NCI-H128 (cell line): Measurements from ENCODE around the gene MFSD12.

ENCODE experiments used
- DNase-seq: peaks from one replicate; lab custom pipeline; 2025; ENCODE audit not compliant: unreplicated experiment; lab: John Stamatoyannopoulos, UW

Gene MFSD12

GRCh38 chr19:3557461-3558248 is at the start of gene MFSD12:
Gene MFSD12 (minus strand): TSS chr19:3557586. CDS start chr19:3557403, 183 bp downstream.
- DNase-seq = peak; percentile 84

GRCh38 chr19:3606690-3607289 is 49.4 kb upstream of the MFSD12 start, which contains the start of gene TBXA2R:
Gene TBXA2R (minus strand): TSS chr19:3606875. CDS start chr19:3600634, 6,241 bp downstream.
- no peak for DNase-seq

- no peak for DNase-seq
These were observed 48.8 kb upstream of the MFSD12 start for GRCh38 chr19:3606174-3606689.

GRCh38 chr19:3605770-3606169 is 48.4 kb upstream of the MFSD12 start:
- DNase-seq = no peak

- no peak for DNase-seq
These were observed 48.0 kb upstream of the MFSD12 start for GRCh38 chr19:3605361-3605760.

GRCh38 chr19:3604987-3605343 is 47.6 kb upstream of the MFSD12 start:
- no peak for DNase-seq

- DNase-seq = no peak
These were observed 47.0 kb upstream of the MFSD12 start for GRCh38 chr19:3604227-3604986.

- no peak for DNase-seq
These were observed 45.9 kb upstream of the MFSD12 start for GRCh38 chr19:3603121-3603811.

GRCh38 chr19:3601021-3601420 is 43.6 kb upstream of the MFSD12 start:
- no peak for DNase-seq

- no peak for DNase-seq
These were observed 42.4 kb upstream of the MFSD12 start for GRCh38 chr19:3599776-3600187.

GRCh38 chr19:3595521-3596061 is 38.2 kb upstream of the MFSD12 start:
- no peak for DNase-seq

GRCh38 chr19:3593156-3593555 is 35.8 kb upstream of the MFSD12 start:
- DNase-seq = no peak

- DNase-seq = no peak
These were observed 34.7 kb upstream of the MFSD12 start for GRCh38 chr19:3591876-3592613.

- no peak for DNase-seq
These were observed 33.7 kb upstream of the MFSD12 start for GRCh38 chr19:3590991-3591659.

GRCh38 chr19:3589949-3590348 is 32.6 kb upstream of the MFSD12 start:
- DNase-seq = no peak

GRCh38 chr19:3589439-3589838 is 32.1 kb upstream of the MFSD12 start:
- no peak for DNase-seq

- DNase-seq = no peak
These were observed 29.4 kb upstream of the MFSD12 start for GRCh38 chr19:3586707-3587346.

GRCh38 chr19:3586127-3586626 is 28.8 kb upstream of the MFSD12 start:
- DNase-seq = no peak
